GM23338 (cell line): ENCODE measurements around the gene ANKRD44. TPM values are rescaled to one million over a fixed set of nuclear protein-coding genes. Genes with fewer than 3 reads are reported as not detected.

Experiments used
- ATAC-seq: fragments of 200-7000 bp; cut with Tn5 transposase; 3 replicates; pipeline ENCODE4 v1.9.1; 2020
- DNase-seq: peaks from one replicate; pipeline ENCODE4 v3.0.0-alpha.2; 2015; ENCODE audit warnings: low spot score
- H2AFZ ChIP-seq: fragments of 200-600 bp; sonication (generic); 2 replicates; pipeline ENCODE4 v1.8.0; 2016; ENCODE audit warnings: antibody characterized with exemption, mild to moderate bottlenecking, moderate library complexity
- H3F3A ChIP-seq: fragments of 200-600 bp; sonication (generic); replicated peaks from 2 replicates; pipeline ENCODE4 v1.8.0; 2017; ENCODE audit warnings: antibody characterized with exemption, mixed run types, low read depth
- H3K27ac ChIP-seq: fragments of 200-600 bp; sonication (generic); 2 replicates; pipeline ENCODE4 v1.6.1; 2016; ENCODE audit warnings: low read depth
- H3K27me3 ChIP-seq: fragments of 200-600 bp; sonication (generic); 2 replicates; pipeline ENCODE4 v1.8.0; 2016; ENCODE audit warnings: mild to moderate bottlenecking, mixed run types, moderate library complexity; ENCODE audit not compliant: insufficient read depth
- H3K36me3 ChIP-seq: fragments of 200-600 bp; sonication (generic); 2 replicates; pipeline ENCODE4 v1.8.0; 2016; ENCODE audit warnings: mild to moderate bottlenecking; ENCODE audit not compliant: insufficient read depth
- H3K4me1 ChIP-seq: fragments of 200-600 bp; sonication (generic); 2 replicates; pipeline ENCODE4 v1.8.0; 2016; ENCODE audit warnings: mild to moderate bottlenecking, moderate library complexity; ENCODE audit not compliant: insufficient read depth
- H3K4me2 ChIP-seq: fragments of 200-600 bp; sonication (generic); 2 replicates; pipeline ENCODE4 v1.7.1; 2017; ENCODE audit warnings: mixed run types
- H3K4me3 ChIP-seq: fragments of 200-600 bp; sonication (generic); 2 replicates; pipeline ENCODE4 v1.6.1; 2016; ENCODE audit warnings: mixed run types
- H3K79me2 ChIP-seq: fragments of 200-600 bp; sonication (generic); replicated peaks from 2 replicates; pipeline ENCODE4 v1.8.0; 2017; ENCODE audit warnings: mild to moderate bottlenecking; ENCODE audit not compliant: insufficient read depth
- H3K9me2 ChIP-seq: fragments of 200-600 bp; sonication (generic); 2 replicates; pipeline ENCODE4 v1.8.0; 2017; ENCODE audit not compliant: insufficient read depth
- H4K20me1 ChIP-seq: fragments of 200-600 bp; sonication (generic); replicated peaks from 2 replicates; pipeline ENCODE4 v1.8.0; 2017; ENCODE audit warnings: mild to moderate bottlenecking; ENCODE audit not compliant: insufficient read depth
- H3K27ac Mint-ChIP-seq: 2 replicates; pipeline ENCODE4 v1.8.0; 2020; ENCODE audit warnings: inconsistent platforms, mild to moderate bottlenecking, moderate library complexity, mixed read lengths
- H3K27me3 Mint-ChIP-seq: 3 replicates; pipeline ENCODE4 v1.8.0; 2022; ENCODE audit warnings: low read depth, mild to moderate bottlenecking, moderate library complexity, mixed read lengths, inconsistent platforms; ENCODE audit not compliant: insufficient read depth, poor library complexity
- H3K36me3 Mint-ChIP-seq: 3 replicates; pipeline ENCODE4 v1.8.0; 2021; ENCODE audit warnings: low read depth, mild to moderate bottlenecking, inconsistent platforms, moderate library complexity, mixed read lengths
- H3K4me1 Mint-ChIP-seq: 3 replicates; pipeline ENCODE4 v1.8.0; 2020; ENCODE audit warnings: mild to moderate bottlenecking, inconsistent platforms, mixed read lengths
- H3K4me3 Mint-ChIP-seq: 3 replicates; pipeline ENCODE4 v1.8.0; 2021; ENCODE audit warnings: moderate library complexity, mild to moderate bottlenecking, inconsistent platforms, mixed read lengths
- H3K9me3 Mint-ChIP-seq: 3 replicates; pipeline ENCODE4 v1.8.0; 2020; ENCODE audit warnings: moderate library complexity, mild to moderate bottlenecking, inconsistent platforms, mixed read lengths
- EZH2 ChIP-seq: fragments of 200-600 bp; sonication (generic); IDR thresholded peaks from one replicate; pipeline ENCODE4 v1.8.0; 2017; ENCODE audit warnings: antibody characterized with exemption, mild to moderate bottlenecking, low read depth; ENCODE audit not compliant: unreplicated experiment
- EZH2phosphoT487 ChIP-seq: fragments of 200-600 bp; sonication (generic); IDR thresholded peaks from one replicate; pipeline ENCODE4 v1.8.1; 2018; ENCODE audit warnings: antibody characterized with exemption; ENCODE audit not compliant: unreplicated experiment
- JUNB ChIP-seq: IDR thresholded peaks from one replicate; pipeline ENCODE4 v1.6.1; 2016; ENCODE audit warnings: antibody characterized with exemption; ENCODE audit not compliant: unreplicated experiment
- NANOG ChIP-seq: IDR thresholded peaks from 2 replicates; pipeline ENCODE4 v1.6.1; 2016; ENCODE audit warnings: antibody characterized with exemption, borderline replicate concordance
- POLR2AphosphoS5 ChIP-seq: IDR thresholded peaks from 2 replicates; pipeline ENCODE4 v1.6.1; 2016; ENCODE audit warnings: antibody characterized with exemption, low read depth
- REST ChIP-seq: IDR thresholded peaks from one replicate; pipeline ENCODE4 v1.6.1; 2018; ENCODE audit warnings: antibody characterized with exemption; ENCODE audit not compliant: unreplicated experiment
- STAT1 ChIP-seq: IDR thresholded peaks from one replicate; pipeline ENCODE4 v1.6.1; 2016; ENCODE audit warnings: antibody characterized with exemption; ENCODE audit not compliant: unreplicated experiment
- ZNF114 ChIP-seq: fragments of 250-450 bp; sonication (Bioruptor Pico); IDR thresholded peaks from 2 replicates; pipeline ENCODE4 v1.5.0; 2020; ENCODE audit warnings: mild to moderate bottlenecking, moderate library complexity
- ZNF331 ChIP-seq: fragments of 250-450 bp; sonication (Bioruptor Pico); IDR thresholded peaks from 2 replicates; pipeline ENCODE4 v1.5.0; 2020; ENCODE audit warnings: low read depth, mild to moderate bottlenecking, moderate library complexity
- polyA plus RNA-seq: library from polyadenylated mRNA; unstranded; fragments of >200 nt; fragmentation: Nextera tagmentation; extraction: Ambion mirVana; gene quantifications from 2 replicates; pipeline ENCODE4 v1.2.1, GENCODE V29; 2016
- total RNA-seq: library from RNA; depleted of rRNA; stranded (reverse); fragments of >200 nt; shearing (Covaris generic); gene quantifications from 2 replicates; pipeline ENCODE4 v1.2.3, GENCODE V29; 2014
- TF ChIP-seq, protein P1 (sequence below), 2 experiments: fragments of 200-600 bp in 1 of 2; sonication (generic) in 1 of 2; conservative IDR thresholded peaks; 2 replicates each; pipeline versions ENCODE4 v1.5.1 to v1.6.1; 2016 to 2017; ENCODE audit warnings: antibody characterized with exemption in 2 of 2, low read depth in 2 of 2, mild to moderate bottlenecking in 2 of 2, moderate library complexity in 1 of 2
- TF ChIP-seq, protein P2 (sequence below): fragments of 250-450 bp; sonication (Bioruptor Pico); IDR thresholded peaks from 2 replicates; pipeline ENCODE4 v1.5.0; 2020; ENCODE audit warnings: mild to moderate bottlenecking, moderate library complexity

The ANKRD44 gene
- total and polyA plus RNA-seq, 2 experiments from 2014 or later = 0.44 to 0.56 TPM

- TF ChIP-seq REST (no peak), EZH2 (no peak), POLR2AphosphoS5 (no peak), JUNB (no peak), ZNF114 (CRISPR knock-in tag) (no peak), EZH2phosphoT487 (no peak)
- TF ChIP-seq, protein P1, sequence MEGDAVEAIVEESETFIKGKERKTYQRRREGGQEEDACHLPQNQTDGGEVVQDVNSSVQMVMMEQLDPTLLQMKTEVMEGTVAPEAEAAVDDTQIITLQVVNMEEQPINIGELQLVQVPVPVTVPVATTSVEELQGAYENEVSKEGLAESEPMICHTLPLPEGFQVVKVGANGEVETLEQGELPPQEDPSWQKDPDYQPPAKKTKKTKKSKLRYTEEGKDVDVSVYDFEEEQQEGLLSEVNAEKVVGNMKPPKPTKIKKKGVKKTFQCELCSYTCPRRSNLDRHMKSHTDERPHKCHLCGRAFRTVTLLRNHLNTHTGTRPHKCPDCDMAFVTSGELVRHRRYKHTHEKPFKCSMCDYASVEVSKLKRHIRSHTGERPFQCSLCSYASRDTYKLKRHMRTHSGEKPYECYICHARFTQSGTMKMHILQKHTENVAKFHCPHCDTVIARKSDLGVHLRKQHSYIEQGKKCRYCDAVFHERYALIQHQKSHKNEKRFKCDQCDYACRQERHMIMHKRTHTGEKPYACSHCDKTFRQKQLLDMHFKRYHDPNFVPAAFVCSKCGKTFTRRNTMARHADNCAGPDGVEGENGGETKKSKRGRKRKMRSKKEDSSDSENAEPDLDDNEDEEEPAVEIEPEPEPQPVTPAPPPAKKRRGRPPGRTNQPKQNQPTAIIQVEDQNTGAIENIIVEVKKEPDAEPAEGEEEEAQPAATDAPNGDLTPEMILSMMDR (conservative IDR thresholded peaks at IDR 0.05; ENCODE audit: low read depth in 2 of 2) = no peak
Measured at GRCh38 chr2:197308996-197309690, 1.4 kb downstream of the ANKRD44 start (continued).

DNA sequence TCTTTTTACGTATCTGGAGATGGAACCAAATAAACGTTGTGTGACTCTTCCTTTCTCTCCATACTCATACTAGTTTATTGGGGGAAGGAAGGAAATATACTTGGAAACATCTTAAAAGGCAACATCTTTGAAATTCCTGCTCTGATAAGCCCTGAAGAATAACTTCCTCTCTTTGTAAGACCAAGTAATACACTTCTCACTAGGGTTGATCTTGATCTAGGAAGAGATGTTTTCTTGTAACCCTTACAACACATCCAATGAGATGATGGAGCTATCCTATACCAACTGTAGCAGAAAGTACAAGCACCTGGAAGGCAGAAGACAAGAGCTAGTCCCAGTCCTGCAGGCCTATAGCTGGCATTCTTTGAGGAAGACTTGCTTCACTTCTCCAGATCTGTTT is 2.0 kb downstream of the ANKRD44 start:
- peaks cover 32% of the 10 kb centered on the region for H3K27me3 Mint-ChIP-seq
- Histone ChIP-seq H3K9me2 (no peaks in the 10 kb centered on the region), H3F3A (no peaks in the 10 kb centered on the region; the same call in 1 of the 2 replicates), H3K4me1 (peaks cover 13% of the 10 kb centered on the region), H3K27ac (no peak overlapping the region), H3K36me3 (no peaks in the 10 kb centered on the region), H3K27me3 (peaks cover 42% of the 10 kb centered on the region), H3K79me2 (no peaks in the 10 kb centered on the region), H3K4me2 (no peak overlapping the region), H3K4me3 (no peak overlapping the region), H4K20me1 (peaks cover 5% of the 10 kb centered on the region; the same call in 1 of the 2 replicates), H2AFZ (no peak overlapping the region)
- H3K4me3 Mint-ChIP-seq = no peak overlapping the region
- H3K9me3 Mint-ChIP-seq = no peaks in the 10 kb centered on the region
- DNase-seq = no peak
- no peak for ATAC-seq
- H3K27ac Mint-ChIP-seq = no peak overlapping the region
- no peaks in the 10 kb centered on the region for H3K36me3 Mint-ChIP-seq
- H3K4me1 Mint-ChIP-seq = peaks cover 13% of the 10 kb centered on the region
- TF ChIP-seq JUNB (no peak), EZH2 (no peak), STAT1 (no peak), EZH2phosphoT487 (no peak), NANOG (no peak), ZNF114 (CRISPR knock-in tag) (no peak), ZNF331 (no peak)
- TF ChIP-seq, protein P2, sequence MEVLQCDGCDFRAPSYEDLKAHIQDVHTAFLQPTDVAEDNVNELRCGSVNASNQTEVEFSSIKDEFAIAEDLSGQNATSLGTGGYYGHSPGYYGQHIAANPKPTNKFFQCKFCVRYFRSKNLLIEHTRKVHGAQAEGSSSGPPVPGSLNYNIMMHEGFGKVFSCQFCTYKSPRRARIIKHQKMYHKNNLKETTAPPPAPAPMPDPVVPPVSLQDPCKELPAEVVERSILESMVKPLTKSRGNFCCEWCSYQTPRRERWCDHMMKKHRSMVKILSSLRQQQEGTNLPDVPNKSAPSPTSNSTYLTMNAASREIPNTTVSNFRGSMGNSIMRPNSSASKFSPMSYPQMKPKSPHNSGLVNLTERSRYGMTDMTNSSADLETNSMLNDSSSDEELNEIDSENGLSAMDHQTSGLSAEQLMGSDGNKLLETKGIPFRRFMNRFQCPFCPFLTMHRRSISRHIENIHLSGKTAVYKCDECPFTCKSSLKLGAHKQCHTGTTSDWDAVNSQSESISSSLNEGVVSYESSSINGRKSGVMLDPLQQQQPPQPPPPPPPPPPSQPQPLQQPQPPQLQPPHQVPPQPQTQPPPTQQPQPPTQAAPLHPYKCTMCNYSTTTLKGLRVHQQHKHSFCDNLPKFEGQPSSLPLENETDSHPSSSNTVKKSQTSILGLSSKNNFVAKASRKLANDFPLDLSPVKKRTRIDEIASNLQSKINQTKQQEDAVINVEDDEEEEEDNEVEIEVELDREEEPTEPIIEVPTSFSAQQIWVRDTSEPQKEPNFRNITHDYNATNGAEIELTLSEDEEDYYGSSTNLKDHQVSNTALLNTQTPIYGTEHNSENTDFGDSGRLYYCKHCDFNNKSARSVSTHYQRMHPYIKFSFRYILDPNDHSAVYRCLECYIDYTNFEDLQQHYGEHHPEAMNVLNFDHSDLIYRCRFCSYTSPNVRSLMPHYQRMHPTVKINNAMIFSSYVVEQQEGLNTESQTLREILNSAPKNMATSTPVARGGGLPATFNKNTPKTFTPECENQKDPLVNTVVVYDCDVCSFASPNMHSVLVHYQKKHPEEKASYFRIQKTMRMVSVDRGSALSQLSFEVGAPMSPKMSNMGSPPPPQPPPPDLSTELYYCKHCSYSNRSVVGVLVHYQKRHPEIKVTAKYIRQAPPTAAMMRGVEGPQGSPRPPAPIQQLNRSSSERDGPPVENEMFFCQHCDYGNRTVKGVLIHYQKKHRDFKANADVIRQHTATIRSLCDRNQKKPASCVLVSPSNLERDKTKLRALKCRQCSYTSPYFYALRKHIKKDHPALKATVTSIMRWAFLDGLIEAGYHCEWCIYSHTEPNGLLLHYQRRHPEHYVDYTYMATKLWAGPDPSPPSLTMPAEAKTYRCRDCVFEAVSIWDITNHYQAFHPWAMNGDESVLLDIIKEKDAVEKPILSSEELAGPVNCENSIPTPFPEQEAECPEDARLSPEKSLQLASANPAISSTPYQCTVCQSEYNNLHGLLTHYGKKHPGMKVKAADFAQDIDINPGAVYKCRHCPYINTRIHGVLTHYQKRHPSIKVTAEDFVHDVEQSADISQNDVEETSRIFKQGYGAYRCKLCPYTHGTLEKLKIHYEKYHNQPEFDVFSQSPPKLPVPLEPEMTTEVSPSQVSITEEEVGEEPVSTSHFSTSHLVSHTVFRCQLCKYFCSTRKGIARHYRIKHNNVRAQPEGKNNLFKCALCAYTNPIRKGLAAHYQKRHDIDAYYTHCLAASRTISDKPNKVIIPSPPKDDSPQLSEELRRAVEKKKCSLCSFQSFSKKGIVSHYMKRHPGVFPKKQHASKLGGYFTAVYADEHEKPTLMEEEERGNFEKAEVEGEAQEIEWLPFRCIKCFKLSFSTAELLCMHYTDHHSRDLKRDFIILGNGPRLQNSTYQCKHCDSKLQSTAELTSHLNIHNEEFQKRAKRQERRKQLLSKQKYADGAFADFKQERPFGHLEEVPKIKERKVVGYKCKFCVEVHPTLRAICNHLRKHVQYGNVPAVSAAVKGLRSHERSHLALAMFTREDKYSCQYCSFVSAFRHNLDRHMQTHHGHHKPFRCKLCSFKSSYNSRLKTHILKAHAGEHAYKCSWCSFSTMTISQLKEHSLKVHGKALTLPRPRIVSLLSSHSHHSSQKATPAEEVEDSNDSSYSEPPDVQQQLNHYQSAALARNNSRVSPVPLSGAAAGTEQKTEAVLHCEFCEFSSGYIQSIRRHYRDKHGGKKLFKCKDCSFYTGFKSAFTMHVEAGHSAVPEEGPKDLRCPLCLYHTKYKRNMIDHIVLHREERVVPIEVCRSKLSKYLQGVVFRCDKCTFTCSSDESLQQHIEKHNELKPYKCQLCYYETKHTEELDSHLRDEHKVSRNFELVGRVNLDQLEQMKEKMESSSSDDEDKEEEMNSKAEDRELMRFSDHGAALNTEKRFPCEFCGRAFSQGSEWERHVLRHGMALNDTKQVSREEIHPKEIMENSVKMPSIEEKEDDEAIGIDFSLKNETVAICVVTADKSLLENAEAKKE (CRISPR knock-in tag) = no peak
